Thyroid gland (tissue), 4 donors: ENCODE measurements around the gene CALCOCO2. TPM values are rescaled to one million over a fixed set of nuclear protein-coding genes. Genes with fewer than 3 reads are reported as not detected.
"Not testable (repeated sequence)": the region's sequence is repeated elsewhere in the genome, so short reads cannot be mapped to it uniquely, and the experiment has no call there.

ENCODE experiments used
- DNase-seq, 2 donors: peaks; one replicate each; pipeline ENCODE4 v3.0.0-alpha.2; 2019
- H3K27ac ChIP-seq, 3 donors: fragments of 200-600 bp; sonication (generic); 1 replicate in 2 of 3; 2 replicates in 1 of 3; pipeline ENCODE4 v1.5.1; 2016 to 2019; ENCODE audit warnings: mild to moderate bottlenecking in 1 of 3, moderate library complexity in 1 of 3
- H3K27me3 ChIP-seq: fragments of 200-600 bp; sonication (generic); one replicate; pipeline ENCODE4 v1.5.1; 2019
- H3K36me3 ChIP-seq, 2 donors: fragments of 200-600 bp; sonication (generic); one replicate each; pipeline ENCODE4 v1.5.1; 2016 to 2019
- H3K4me1 ChIP-seq, 2 donors: fragments of 200-600 bp; sonication (generic); one replicate each; pipeline ENCODE4 v1.5.1; 2017 to 2019
- H3K4me3 ChIP-seq, 3 donors: fragments of 200-600 bp; sonication (generic); replicated peaks in 1 of 3; 1 replicate in 2 of 3; 2 replicates in 1 of 3; pipeline ENCODE4 v1.5.1; 2016; ENCODE audit warnings: mild to moderate bottlenecking in 1 of 3
- H3K9me3 ChIP-seq: fragments of 200-600 bp; sonication (generic); one replicate; pipeline ENCODE4 v1.5.1; 2017
- POLR2A ChIP-seq, 2 donors: fragments of 450-650 bp; IDR thresholded peaks; one replicate each; pipeline ENCODE4 v1.6.1; 2017; ENCODE audit warnings: antibody characterized with exemption in 2 of 2, mild to moderate bottlenecking in 2 of 2, moderate library complexity in 1 of 2
- WGBS, 2 donors: methylation state at CpG; one replicate each; pipeline ENCODE4 v1.1.5; 2017; 5-methylcytosine and 5-hydroxymethylcytosine counted together
- intact Hi-C: fragments of 100-400 bp; cut with DNase I; formaldehyde crosslinking; loops from one replicate; pipeline ENCODE4 v1.15.1; 2023
- total RNA-seq, 4 donors: library from RNA; depleted of rRNA; stranded (reverse); fragments of >200 nt; gene quantifications; one replicate each; pipeline ENCODE4 v1.2.3, GENCODE V29; 2016
- TF ChIP-seq, protein P1 (sequence below), 6 experiments: fragments of 200-600 bp in 3 of 6; fragments of 450-650 bp in 3 of 6; sonication (generic) in 3 of 6; IDR thresholded peaks; one replicate each; pipeline ENCODE4 v1.5.1; 2016 to 2019; ENCODE audit warnings: antibody characterized with exemption in 6 of 6, mild to moderate bottlenecking in 2 of 6, inconsistent platforms in 1 of 6, moderate library complexity in 1 of 6

CALCOCO2 gene
- total RNA-seq, 4 donors from 2014 or later: 111 to 163 (median 139) TPM

GRCh38 chr17:48825446-48826381, 5.1 kb upstream of the CALCOCO2 start:
- Histone ChIP-seq H3K36me3 (no peaks in the 10 kb centered on the region), H3K4me3 (no peak overlapping the region), H3K4me1 (no peaks in the 10 kb centered on the region), H3K9me3 (no peaks in the 10 kb centered on the region), H3K27ac (no peak overlapping the region), H3K27me3 (no peaks in the 10 kb centered on the region)
- intact Hi-C loops: no loop called here
- no peak for TF ChIP-seq POLR2A (IDR thresholded peaks at IDR 0.05)
- 83 to 89% methylated on average over 11 of the region's 11 CpGs for WGBS, 2 donors
- no peak for DNase-seq

DNA sequence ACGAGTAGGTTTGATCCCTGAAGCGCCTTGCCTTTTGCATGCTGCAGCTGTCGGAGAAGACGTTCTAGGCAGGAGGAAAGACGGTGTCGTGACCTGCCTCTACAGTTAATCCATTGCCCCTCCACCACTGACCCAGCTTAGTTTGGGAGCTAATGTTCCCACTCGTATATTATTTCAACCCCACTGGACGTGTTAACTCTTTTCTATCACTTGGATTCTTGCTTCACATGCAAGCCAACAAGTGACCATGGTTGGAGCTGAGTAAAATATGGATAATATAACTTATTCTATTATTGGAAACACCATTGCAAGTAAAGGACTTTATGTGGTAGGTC, 681 bp downstream of the CALCOCO2 start:
- Histone ChIP-seq H3K4me1 (peaks cover 12 to 35% of the 10 kb centered on the region in 2 donors), H3K27me3 (no peaks in the 10 kb centered on the region)
- 2 to 4% methylated on average over 8 of the region's 8 CpGs for WGBS, 2 donors

GRCh38 chr17:48834973-48835372, 4.1 kb downstream of the CALCOCO2 start:
- H3K36me3 ChIP-seq: no peaks in the 10 kb centered on the region
- TF ChIP-seq, protein P1, sequence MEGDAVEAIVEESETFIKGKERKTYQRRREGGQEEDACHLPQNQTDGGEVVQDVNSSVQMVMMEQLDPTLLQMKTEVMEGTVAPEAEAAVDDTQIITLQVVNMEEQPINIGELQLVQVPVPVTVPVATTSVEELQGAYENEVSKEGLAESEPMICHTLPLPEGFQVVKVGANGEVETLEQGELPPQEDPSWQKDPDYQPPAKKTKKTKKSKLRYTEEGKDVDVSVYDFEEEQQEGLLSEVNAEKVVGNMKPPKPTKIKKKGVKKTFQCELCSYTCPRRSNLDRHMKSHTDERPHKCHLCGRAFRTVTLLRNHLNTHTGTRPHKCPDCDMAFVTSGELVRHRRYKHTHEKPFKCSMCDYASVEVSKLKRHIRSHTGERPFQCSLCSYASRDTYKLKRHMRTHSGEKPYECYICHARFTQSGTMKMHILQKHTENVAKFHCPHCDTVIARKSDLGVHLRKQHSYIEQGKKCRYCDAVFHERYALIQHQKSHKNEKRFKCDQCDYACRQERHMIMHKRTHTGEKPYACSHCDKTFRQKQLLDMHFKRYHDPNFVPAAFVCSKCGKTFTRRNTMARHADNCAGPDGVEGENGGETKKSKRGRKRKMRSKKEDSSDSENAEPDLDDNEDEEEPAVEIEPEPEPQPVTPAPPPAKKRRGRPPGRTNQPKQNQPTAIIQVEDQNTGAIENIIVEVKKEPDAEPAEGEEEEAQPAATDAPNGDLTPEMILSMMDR (IDR thresholded peaks at IDR 0.05): no peak
- TF ChIP-seq POLR2A (IDR thresholded peaks at IDR 0.05): no peak
- H3K4me1 ChIP-seq: peaks cover 15 to 52% of the 10 kb centered on the region in 2 donors
- no peak overlapping the region for H3K27ac ChIP-seq
- no peak for DNase-seq
- intact Hi-C loops: no loop called here
- H3K9me3 ChIP-seq: no peaks in the 10 kb centered on the region
- no peak overlapping the region for H3K4me3 ChIP-seq
- WGBS, 2 donors: 91% methylated on average over 2 of the region's 2 CpGs
- H3K27me3 ChIP-seq: no peaks in the 10 kb centered on the region

More for the DNA sequence above, 681 bp downstream of the CALCOCO2 start:
- intact Hi-C loops: no loop called here
- H3K27ac ChIP-seq: peak overlapping the region; percentile 93 to 97 (median 95)
- H3K36me3 ChIP-seq: no peaks in the 10 kb centered on the region
- no peak for DNase-seq
- H3K4me3 ChIP-seq: peak overlapping the region; percentile 57 to 89 (median 84)
- H3K9me3 ChIP-seq: no peaks in the 10 kb centered on the region
- TF ChIP-seq POLR2A (IDR thresholded peaks at IDR 0.05): no peak
- TF ChIP-seq, protein P1 (IDR thresholded peaks at IDR 0.05): no peak

- WGBS, 2 donors: 84 to 86% methylated on average over 2 of the region's 2 CpGs
- peak; percentile 29 to 32 for DNase-seq
- H3K9me3 ChIP-seq: no peaks in the 10 kb centered on the region
- no peaks in the 10 kb centered on the region for H3K27me3 ChIP-seq
- TF ChIP-seq, protein P1 (IDR thresholded peaks at IDR 0.05): no peak
- no peak for TF ChIP-seq POLR2A (IDR thresholded peaks at IDR 0.05)
- intact Hi-C loops: no loop called here
- H3K4me1 ChIP-seq: peaks cover 25 to 62% of the 10 kb centered on the region in 2 donors
- H3K36me3 ChIP-seq: no peaks in the 10 kb centered on the region
- H3K27ac ChIP-seq: no peak overlapping the region
- H3K4me3 ChIP-seq: no peak overlapping the region
These were observed 5.1 kb downstream of the CALCOCO2 start for GRCh38 chr17:48835971-48836370.

DNA sequence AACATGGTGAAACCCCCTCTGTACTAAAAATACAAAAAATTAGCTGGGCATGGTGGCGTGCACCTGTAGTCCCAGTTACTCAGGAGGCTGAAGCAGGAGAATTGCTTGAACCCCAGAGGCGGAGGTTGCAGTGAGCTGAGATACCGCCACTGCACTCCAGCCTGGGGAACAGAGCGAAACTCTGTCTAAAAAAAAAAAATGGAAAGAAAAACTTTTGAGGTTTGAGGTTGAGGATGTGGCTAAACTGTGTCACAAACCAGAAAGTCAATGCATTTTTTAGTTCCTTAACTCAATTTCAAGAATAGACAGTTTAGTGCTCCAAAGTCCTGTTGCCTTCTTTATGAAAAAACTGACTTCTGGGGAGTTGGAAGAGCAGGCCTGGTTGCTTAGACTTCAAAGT, 6.6 kb downstream of the CALCOCO2 start:
- DNase-seq, intact Hi-C loops, H3K27me3 ChIP-seq, H3K4me3 ChIP-seq, H3K36me3 ChIP-seq, H3K9me3 ChIP-seq: not testable (repeated sequence)
- 83 to 95% methylated on average over 4 of the region's 4 CpGs for WGBS, 2 donors
- Histone ChIP-seq H3K27ac (peak overlapping the region in 1 of 3 donors; percentile 30), H3K4me1 (peaks cover 26 to 68% of the 10 kb centered on the region in 2 donors)

DNA sequence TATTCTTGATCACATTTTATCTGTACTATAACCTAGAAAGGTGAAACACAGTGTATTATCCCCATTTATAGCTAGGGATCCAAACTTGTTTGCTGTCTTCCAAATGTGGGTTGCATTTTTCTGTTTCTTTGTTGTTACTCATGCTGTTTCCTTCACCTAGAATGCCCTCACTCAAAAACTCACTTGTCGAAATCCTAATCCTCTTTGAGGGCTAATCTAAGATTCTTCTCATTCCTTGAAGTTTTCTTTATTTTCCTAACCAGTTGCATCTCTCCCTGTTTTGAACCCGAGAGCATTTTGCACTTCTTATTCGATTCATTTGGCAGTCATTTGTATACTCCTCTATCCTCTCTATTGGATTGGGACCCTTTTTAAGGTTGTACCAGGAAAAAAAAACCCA, 9.6 kb downstream of the CALCOCO2 start:
- H3K4me3 ChIP-seq: no peak overlapping the region
- no peak for TF ChIP-seq POLR2A (IDR thresholded peaks at IDR 0.05)
- TF ChIP-seq, protein P1 (IDR thresholded peaks at IDR 0.05): no peak
- WGBS, 2 donors: 52 to 61% methylated on average over 3 of the region's 3 CpGs
- no peaks in the 10 kb centered on the region for H3K27me3 ChIP-seq
- H3K4me1 ChIP-seq: peaks cover 24 to 52% of the 10 kb centered on the region in 2 donors
- DNase-seq: no peak
- H3K36me3 ChIP-seq: peaks cover 20 to 23% of the 10 kb centered on the region in 2 donors
- H3K9me3 ChIP-seq: no peaks in the 10 kb centered on the region
- peak overlapping the region; percentile 85 to 92 (median 91) for H3K27ac ChIP-seq
- intact Hi-C loops: no loop called here
